Left colon (tissue), 2 donors: ENCODE results near the gene RPL3. TPM values are rescaled to one million over a fixed set of nuclear protein-coding genes. Genes with fewer than 3 reads are reported as not detected.

Source experiments
- ATAC-seq: fragments of 200-7000 bp; cut with Tn5 transposase; one replicate; pipeline ENCODE4 v1.9.1; 2020; ENCODE audit warnings: mild to moderate bottlenecking, moderate library complexity
- DNase-seq, 2 donors: peaks; one replicate each; pipeline ENCODE4 v3.0.0-alpha.2; 2020
- intact Hi-C, 2 donors: fragments of 100-400 bp; cut with DNase I in 1 of 2; cut with micrococcal nuclease in 1 of 2; formaldehyde crosslinking; loops; one replicate each; pipeline versions ENCODE4 v1.11.2 to v1.14.0; 2022; cut with DNase I, micrococcal nuclease
- total RNA-seq, 2 donors: library from RNA; stranded (reverse); fragmentation: NEBNext Ultra II Directional; extraction: Animal tissue kit (Norgen Biotek cat#: 25700); gene quantifications; one replicate each; pipeline ENCODE4 v1.2.1, GENCODE V29; 2021
- donor health status: DM: no; HTN: no; CAD: no.
- donor health status: DM: yes; HTN: yes; CAD: no.

Gene RPL3
- total RNA-seq, 2 donors from 2014 or later, result 1,637 to 1,665 TPM

DNA sequence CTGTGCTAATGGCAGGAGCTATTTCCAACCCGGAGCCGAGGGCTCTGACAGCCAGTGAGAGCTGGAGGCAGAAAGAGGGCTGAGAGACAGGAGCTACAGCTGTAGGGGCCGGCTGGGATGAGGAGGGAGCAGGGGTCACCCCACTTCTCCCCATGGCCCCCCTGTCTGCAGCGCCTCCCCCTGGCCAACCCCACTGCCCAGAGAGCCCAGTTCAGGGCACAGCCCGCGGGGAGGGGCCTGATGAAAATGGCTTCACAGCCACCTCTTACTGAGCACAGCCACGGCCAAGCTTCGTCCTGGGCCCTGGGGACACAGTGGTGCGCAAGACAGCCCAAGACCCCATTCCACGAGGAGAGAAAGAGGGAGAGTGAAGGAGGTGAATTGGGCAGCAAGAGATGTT, 27.9 kb downstream of the RPL3 start:
- DNase-seq (no peak), ATAC-seq (no peak)
- intact Hi-C loops, result no loop called here

DNA sequence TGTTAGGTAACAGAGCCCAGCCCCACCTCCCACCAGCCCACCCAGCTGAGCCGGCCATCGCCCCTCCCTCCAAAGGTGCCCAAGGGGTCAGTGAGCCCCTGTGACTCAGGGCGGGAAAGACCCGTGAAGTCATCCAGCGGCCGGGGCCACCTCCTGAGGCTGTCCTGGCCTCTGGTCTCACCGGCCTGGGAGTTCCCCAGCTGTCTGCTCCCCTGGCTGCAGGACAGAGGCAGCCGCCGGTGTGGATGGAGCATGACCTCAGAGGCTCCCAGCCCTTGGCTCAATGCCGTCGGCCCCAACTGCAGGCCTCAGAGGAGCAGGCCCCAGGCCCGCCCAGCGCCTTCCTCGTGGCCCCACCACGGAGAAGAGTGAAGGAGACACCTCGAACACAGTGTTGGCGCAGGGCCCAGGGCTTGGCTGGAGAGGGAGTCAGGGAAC, 28.7 kb downstream of the RPL3 start:
- intact Hi-C loops, result no loop called here
- ATAC-seq (no peak), DNase-seq (no peak)

DNA sequence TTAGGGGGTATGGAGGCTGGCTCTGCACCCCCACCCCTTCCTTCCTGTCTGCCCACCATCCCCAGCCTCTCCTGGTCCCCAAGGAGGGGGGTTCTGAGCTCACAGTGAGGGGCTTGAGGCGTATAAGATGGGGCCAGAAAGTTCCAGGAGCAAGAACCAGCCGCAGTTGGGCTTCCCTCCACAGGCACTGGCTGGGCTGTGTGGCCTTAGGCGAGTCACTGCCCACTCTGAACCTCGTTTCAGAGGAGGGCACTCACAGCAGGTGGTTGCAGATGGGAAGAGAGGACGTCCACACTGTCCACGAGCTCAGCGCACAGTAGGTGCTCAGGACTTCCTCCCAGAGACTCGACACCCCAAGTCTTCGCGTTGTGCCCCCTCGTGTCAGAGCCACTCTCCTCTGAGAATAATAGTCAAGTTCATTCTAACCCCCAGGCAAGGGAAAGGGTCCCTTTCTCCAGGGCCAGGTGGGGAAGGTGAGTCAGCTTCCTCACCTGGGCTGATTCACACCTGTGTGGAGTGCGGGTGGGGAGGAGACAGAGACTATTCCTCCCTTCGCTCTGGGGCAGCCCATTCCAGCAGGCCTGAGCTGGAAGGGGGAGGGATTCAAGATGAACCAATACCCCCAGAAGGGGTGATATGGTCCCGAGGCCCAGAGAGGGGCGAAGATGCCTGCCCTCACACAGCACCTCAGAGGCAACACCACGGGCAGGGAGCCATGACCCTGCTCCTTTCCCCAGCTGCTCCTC, 29.3 kb downstream of the RPL3 start:
- DNase-seq (no peak), ATAC-seq (no peak)
- intact Hi-C loops, result no loop called here

GRCh38 chr22:39289533-39289932, 29.9 kb downstream of the RPL3 start:
- DNase-seq (no peak), ATAC-seq (no peak)
- intact Hi-C loops, result no loop called here

DNA sequence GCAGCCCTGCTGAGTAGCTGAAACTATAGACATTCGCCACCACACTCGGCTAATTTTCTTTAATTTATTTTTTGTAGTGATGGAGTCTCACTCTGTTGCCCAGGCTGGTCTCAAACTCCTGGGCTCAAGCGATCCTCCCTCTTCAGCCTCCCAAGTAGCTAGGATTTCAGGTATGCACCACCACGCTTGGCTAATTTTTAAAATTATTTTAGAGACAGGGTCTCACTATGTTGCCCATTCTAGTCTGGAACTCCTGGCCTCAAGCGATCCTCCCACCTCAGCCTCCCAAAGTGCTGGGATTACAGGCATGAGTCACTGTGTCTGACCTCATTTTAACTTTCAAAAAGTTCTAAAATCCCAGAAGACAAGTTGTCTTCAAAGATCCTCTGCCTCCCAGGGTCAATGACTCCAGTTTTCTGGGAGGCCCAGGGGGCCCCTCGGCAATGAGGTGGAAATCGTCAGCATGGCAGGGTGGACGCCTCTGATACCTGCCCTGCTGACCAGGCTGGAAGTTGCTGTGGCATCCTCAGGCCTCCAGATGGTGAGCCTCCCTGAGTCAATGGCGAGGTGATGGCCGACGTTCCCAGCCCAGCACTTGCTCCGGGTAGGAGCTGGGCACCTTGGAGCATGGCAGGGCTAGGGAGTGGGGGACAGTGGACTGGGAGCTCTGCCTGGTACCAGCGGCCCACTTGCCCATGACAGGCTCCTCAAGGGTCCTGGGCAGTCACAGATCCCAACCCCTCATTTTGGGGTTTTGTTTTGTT, 31.1 kb downstream of the RPL3 start:
- ATAC-seq, result no peak
- no peak for DNase-seq
- intact Hi-C loops, result no loop called here

DNA sequence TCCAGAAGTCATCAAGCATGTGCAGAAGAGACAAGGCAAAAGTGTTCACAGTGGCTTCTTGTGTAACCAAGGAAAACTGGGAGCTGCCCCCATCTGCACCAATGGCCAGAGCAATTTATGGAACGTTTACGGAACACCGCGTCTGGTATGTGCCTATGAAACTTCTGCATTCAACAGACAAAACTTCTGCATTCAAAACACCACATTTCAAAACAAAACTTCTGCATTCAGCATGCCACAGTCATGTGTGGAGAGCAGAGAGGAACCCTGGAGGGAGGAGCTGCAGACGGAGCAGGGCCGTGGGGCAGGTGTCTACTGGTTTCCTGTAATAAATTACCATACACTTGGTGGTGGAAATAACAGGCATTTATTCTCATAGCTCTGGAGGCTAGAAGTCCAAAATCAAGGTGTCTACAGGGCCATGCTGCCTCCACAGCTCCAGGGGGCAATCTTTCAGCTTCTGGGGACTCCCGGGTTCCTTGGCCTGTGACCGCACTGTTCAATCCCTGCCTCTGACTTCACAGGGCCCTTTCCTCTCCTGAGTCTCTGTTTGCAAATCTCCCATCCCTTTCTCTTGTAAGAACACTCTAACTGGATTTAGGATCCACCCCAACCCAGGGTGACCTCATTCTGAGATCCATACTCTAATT, 32.2 kb downstream of the RPL3 start:
- DNase-seq, result no peak
- ATAC-seq, result peak; percentile 21
- intact Hi-C loops, result no loop called here

GRCh38 chr22:39284983-39285382, 34.4 kb downstream of the RPL3 start:
- intact Hi-C loops, result no loop called here
- no peak for DNase-seq

DNA sequence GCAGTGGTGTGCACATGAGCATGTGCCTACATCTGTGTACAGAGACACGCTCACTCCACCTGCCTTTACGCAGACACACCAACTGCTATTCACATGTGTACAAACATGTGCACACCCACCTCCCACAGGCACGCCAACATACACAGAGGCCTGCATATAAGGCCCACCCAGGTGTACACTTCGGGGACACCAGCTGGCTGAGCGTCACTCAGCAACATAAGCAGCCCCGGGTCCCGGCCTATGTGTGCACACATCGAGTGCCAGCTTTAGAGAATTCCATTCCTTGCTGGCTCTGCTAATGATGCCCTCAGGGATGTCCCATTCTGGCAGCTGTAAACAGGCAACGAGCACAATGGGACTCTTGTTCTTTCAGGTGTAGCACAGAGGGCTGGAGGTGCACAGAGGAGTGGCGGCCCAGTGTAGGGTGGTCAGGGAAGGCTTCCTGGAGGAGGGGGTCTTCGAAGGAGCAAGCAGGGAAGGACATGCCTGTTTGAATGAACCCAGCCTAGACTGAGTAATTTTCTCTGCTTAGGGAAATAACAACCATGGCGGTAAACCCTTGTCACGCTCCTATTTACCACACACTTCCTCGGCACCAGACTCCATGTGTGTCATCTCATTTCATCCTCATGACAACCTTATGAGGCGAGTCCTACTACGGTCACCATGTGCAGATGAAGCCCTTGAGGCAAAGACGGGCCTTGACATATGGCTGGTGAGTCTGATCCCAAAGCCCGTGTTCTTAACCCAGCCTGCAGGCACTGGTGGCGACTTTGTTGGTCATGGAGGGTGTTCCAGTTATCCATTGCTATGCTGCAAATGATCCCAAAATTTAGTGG, 35.1 kb downstream of the RPL3 start:
- intact Hi-C loops, result no loop called here
- ATAC-seq (no peak), DNase-seq (no peak)

More at GRCh38 chr22:39284983-39285382, 34.4 kb downstream of the RPL3 start:
- no peak for ATAC-seq

GRCh38 chr22:39283322-39284141, 35.9 kb downstream of the RPL3 start:
- DNase-seq, result peak in 1 of 2 donors; percentile 51
- intact Hi-C loops, result no loop called here
- ATAC-seq, result peak; percentile 22

DNA sequence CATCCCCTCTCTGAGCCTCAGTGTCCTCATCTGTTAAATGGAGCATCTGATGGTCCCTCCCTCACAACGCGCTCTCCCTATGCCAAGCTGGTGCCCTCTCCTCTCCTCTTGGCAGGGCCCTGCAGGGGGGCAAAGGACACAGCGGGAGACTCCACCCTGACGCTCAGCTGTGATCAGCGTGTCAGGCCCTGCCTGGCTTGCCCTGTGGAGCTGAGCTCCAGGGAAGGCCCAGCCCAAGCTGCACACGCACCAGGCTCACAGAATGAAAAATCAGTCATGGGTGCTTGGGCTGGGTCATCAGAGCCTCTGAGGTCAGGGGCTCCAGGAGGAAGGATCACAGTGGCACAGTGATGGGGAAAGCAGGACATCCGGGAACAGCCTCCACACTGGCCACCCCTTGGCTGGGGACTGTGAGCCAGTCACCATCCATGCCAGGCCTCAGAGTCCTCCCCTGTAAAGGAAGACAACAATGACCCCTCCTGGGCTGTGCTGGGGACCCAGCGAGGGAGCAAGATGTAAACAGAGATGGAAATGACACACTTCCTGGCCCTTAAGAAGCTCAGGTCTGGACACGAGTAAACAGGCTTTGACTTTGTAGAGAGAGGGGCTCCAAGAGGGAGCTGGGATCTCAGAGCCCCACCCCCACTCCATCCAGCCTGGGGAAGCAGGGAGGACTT, 36.6 kb downstream of the RPL3 start:
- intact Hi-C loops, result no loop called here
- DNase-seq (no peak), ATAC-seq (no peak)

DNA sequence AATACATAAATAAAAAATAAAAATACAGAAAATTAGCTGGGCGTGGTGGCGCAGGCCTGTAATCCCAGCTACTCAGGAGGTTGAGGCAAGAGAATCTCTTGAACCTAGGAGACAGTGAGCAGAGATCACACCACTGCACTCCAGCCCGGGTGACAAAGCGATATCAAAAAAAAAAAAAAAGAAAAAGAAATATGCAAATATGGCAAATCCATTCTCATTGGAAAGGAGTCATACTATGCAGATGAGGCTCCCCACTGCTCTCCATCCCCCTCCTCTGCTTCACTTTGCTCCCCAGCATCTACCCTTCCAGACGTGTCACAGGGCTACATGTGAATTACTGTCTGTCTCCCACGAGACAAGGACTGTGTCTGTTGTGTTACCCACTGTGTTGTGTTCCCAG, 38.3 kb downstream of the RPL3 start:
- no peak for DNase-seq
- intact Hi-C loops, result no loop called here
- no peak for ATAC-seq

GRCh38 chr22:39280250-39280649, 39.2 kb downstream of the RPL3 start:
- DNase-seq (no peak), ATAC-seq (no peak)
- intact Hi-C loops, result no loop called here

GRCh38 chr22:39279170-39279850, 40.1 kb downstream of the RPL3 start:
- no peak for ATAC-seq
- DNase-seq, result no peak
- intact Hi-C loops, result no loop called here

- no peak for DNase-seq
- intact Hi-C loops, result no loop called here
- ATAC-seq, result no peak
These were observed 41.4 kb downstream of the RPL3 start for GRCh38 chr22:39278040-39278439.

DNA sequence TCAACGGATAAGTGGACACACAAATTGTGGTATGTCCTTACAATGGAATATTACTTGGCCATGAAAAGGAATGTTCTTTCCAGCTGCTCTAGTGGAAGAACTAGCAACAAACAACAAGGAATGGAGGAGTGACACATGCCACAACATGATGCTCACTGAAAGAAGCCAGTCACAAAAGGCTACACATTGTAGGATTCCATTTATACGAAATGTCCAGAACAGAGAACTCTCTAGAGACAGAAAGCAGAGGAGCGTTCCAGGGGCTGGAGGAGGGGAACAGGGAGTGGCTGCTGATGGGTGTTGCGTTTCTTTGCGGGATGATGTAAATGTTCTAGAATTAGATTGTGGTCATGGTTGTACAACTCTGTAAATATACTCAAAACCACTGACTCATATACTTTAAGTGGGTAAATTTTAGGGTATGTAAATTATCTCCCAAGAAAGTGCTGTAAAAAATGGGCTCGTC, 42.2 kb downstream of the RPL3 start:
- intact Hi-C loops, result no loop called here
- ATAC-seq, result no peak
- DNase-seq, result no peak

GRCh38 chr22:39276440-39277141, 42.8 kb downstream of the RPL3 start:
- no peak for ATAC-seq
- no peak for DNase-seq
- intact Hi-C loops, result no loop called here
